Activated T-cell treated with anti-CD3 and anti-CD28 coated beads for 4 hours (primary cell): Measurements from ENCODE around the gene ZNF865.

Source experiments
- DNase-seq: peaks from one replicate; pipeline ENCODE4 v3.0.0-alpha.2; 2020

The ZNF865 gene

GRCh38 chr19:55609326-55609725 lies 3.9 kb downstream of the ZNF865 start:
- no peak for DNase-seq

- no peak for DNase-seq
Observed at GRCh38 chr19:55611300-55611982, 6.0 kb downstream of the ZNF865 start.

DNA sequence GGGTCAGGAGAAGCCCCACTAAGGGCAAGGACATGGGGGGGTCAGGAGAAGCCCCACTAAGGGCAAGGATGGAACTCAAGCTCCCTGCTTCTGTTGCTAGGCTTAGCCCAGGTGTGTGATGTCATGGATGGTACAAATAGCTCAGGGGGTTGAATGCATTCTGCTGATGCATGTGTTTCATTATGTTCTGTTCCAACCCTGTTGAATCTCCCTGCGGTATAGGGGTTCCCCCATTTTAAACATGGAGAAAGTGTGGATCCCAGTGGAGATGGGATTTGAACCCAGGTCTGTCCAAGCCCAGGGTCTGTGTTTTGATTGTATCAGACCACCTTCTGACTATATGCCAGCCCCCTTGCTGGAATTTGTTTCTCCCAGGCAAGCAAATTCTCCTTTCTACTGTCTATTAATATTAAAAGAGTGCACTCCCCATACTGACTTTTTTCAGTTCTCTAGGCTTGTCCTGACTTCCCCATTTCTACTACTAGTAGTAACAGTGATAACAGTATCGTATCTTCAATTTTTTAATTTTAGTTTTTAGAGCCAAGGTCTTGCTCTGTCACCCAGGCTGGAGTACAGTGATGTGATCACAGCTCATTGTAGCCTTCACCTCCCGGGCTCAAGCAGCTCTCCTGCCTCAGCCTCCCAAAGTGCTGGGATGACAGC lies 6.7 kb downstream of the ZNF865 start:
- DNase-seq: no peak

DNA sequence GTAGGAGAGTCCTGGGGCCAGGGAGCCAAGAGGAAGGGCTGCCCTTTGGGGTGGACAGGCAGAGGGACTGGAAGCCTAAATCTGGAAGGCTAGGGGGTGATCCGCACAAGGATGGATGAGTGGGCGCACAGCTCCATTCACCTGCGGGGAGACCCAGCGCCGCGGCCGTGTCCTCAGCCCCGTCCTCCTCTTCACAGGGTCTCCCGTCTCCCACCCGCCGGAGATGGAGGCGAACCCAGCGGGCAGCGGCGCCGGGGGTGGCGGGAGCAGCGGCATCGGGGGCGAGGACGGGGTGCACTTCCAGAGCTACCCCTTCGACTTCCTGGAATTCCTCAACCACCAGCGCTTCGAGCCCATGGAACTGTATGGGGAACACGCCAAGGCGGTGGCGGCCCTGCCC lies 7.9 kb downstream of the ZNF865 start:
- no peak for DNase-seq

DNA sequence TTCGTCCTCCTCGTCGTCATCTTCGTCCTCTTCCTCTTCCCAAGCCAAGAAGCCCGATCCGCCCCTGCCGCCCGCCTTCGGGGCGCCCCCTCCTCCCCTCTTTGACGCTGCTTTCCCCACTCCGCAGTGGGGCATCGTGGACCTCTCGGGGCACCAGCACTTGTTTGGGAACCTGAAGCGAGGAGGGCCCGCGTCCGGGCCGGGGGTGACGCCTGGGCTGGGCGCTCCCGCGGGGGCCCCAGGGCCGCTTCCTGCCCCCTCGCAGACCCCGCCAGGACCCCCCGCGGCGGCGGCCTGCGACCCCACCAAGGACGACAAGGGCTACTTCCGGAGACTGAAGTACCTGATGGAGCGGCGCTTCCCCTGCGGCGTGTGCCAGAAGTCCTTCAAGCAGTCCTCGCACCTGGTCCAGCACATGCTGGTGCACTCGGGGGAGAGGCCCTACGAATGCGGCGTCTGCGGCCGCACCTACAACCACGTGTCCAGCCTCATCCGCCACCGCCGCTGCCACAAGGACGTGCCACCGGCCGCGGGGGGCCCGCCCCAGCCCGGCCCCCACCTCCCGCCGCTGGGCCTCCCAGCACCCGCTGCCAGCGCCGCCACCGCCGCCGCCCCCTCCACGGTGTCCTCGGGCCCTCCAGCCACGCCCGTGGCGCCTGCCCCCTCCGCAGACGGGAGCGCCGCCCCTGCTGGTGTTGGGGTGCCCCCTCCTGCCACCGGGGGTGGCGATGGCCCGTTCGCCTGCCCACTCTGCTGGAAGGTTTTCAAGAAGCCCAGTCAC lies 8.7 kb downstream of the ZNF865 start:
- DNase-seq: no peak

DNA sequence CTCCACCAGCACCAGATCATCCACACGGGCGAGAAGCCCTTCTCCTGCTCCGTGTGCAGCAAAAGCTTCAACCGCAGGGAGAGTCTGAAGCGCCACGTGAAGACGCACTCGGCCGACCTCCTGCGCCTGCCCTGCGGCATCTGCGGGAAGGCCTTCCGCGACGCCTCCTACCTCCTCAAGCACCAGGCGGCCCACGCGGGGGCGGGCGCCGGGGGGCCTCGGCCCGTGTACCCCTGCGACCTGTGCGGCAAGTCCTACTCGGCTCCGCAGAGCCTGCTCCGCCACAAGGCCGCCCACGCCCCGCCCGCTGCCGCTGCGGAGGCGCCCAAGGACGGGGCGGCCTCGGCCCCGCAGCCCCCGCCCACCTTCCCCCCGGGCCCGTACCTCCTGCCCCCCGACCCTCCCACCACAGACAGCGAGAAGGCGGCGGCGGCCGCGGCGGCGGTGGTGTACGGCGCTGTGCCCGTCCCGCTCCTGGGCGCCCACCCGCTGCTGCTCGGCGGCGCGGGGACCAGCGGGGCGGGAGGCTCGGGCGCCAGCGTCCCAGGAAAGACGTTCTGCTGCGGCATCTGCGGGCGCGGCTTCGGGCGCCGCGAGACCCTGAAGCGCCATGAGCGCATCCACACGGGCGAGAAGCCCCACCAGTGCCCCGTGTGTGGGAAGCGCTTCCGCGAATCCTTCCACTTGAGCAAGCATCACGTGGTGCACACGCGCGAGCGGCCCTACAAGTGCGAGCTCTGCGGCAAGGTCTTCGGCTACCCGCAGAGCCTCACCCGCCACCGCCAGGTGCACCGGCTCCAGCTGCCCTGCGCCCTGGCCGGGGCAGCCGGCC lies 9.5 kb downstream of the ZNF865 start:
- no peak for DNase-seq

DNA sequence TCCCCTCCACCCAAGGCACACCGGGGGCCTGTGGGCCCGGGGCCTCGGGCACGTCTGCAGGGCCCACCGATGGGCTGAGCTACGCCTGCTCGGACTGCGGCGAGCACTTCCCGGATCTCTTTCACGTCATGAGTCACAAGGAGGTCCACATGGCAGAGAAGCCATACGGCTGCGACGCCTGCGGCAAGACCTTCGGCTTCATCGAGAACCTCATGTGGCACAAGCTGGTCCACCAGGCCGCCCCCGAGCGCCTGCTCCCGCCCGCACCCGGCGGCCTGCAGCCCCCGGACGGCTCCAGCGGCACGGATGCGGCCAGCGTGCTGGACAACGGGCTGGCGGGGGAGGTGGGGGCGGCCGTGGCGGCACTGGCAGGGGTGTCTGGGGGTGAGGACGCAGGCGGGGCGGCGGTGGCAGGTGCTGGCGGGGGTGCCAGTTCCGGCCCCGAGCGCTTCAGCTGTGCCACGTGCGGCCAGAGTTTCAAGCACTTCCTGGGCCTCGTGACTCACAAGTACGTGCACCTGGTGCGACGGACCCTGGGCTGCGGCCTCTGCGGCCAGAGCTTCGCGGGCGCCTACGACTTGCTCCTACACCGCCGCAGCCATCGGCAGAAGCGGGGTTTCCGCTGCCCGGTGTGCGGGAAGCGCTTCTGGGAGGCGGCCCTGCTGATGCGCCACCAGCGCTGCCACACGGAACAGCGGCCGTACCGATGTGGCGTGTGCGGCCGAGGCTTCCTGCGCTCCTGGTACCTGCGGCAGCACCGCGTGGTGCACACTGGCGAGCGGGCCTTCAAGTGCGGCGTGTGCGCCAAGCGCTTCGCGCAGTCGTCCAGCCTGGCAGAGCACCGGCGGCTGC lies 10.3 kb downstream of the ZNF865 start:
- no peak for DNase-seq

DNA sequence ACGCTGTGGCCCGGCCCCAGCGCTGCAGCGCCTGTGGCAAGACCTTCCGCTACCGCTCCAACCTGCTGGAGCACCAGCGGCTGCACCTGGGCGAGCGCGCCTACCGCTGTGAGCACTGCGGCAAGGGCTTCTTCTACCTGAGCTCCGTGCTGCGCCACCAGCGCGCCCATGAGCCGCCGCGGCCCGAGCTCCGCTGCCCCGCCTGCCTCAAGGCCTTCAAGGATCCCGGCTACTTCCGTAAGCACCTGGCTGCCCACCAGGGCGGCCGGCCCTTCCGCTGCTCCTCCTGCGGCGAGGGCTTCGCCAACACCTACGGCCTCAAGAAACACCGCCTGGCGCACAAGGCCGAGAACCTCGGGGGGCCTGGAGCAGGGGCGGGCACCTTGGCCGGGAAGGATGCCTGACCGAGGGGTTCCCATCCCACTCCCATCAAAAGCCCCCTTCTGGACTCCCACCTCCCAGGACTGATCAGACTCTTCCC lies 11.0 kb downstream of the ZNF865 start:
- no peak for DNase-seq

DNA sequence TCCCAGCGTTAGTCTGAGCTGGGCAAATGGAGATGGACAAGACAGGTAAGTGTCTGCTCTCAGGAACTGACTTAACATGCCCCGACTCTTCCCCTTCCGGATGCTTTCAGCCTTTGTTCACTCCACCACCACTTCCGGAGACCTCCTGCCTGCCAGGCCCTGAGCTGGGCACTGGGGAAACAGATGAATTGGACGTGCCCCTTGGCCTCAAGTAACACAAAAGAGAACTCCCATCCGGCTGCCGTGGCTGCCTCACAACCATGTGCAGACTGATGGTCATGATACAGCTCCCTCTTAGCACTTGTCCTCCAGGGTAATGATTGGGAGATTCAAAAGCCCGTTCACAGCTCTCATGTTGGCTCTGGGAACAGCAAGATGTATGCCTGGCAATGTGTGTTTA lies 12.0 kb downstream of the ZNF865 start:
- no peak for DNase-seq

DNA sequence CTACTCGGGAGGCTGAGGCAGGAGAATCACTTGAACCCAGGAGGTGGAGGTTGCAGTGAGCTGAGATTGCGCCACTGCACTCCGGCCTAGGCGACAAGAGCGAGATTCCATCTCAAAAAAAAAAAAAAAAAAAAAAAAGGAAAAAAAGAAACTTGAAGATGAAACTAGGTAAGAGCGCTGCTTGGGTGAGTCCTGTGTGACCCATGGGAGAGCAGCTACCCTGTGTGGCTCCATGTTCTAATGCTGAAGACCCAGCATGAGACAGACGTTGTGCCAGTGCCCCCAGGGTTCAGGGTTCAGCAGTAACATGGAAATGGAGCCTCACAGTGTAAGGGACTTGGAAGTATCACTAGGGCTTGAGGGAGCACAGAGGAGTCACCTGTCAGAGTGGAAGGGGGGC lies 13.0 kb downstream of the ZNF865 start:
- DNase-seq: no peak

- DNase-seq: no peak
Observed at GRCh38 chr19:55619286-55619685, 13.8 kb downstream of the ZNF865 start.

GRCh38 chr19:55620410-55621204 lies 15.2 kb downstream of the ZNF865 start:
- DNase-seq: no peak

GRCh38 chr19:55621205-55621672 lies 15.8 kb downstream of the ZNF865 start:
- no peak for DNase-seq

GRCh38 chr19:55621673-55622231 lies 16.3 kb downstream of the ZNF865 start:
- no peak for DNase-seq

DNA sequence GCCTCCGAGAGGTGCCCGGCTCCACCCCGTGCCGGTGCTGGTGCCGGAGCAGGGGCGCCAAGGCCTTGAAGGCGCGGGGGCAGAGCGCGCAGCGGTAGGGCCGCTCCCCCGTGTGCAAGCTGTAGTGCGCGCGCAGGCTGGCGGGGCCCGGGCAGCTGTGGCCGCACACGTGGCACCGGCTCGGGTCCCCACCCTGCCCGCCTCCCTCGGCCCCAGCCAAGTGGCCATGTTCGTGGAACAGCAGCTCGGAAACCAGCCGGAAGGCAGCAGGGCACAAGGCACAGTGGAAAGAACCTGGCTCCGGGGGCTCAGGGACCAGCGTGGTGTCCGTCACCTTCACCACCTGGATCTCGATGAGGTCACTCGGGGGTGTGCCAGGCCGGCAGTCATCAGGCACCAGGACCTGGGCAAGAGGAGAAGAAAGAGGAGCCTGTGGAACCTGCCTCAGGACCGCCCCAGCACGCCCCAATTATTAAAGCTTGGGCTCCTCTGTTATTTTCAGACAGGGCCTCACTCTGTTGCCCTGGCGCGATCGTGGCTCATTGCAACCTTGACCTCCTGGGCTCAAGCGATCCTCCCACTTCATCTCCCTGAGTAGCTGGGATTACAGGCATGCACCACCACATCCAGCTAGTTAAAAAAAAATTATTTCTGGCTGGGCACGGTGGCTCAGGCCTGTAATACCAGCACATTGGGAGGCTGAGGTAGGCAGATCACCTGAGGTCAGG lies 17.0 kb downstream of the ZNF865 start:
- no peak for DNase-seq

- no peak for DNase-seq
Observed at GRCh38 chr19:55623130-55623529, 17.7 kb downstream of the ZNF865 start.

- DNase-seq: no peak
Observed at GRCh38 chr19:55623561-55623960, 18.1 kb downstream of the ZNF865 start.

DNA sequence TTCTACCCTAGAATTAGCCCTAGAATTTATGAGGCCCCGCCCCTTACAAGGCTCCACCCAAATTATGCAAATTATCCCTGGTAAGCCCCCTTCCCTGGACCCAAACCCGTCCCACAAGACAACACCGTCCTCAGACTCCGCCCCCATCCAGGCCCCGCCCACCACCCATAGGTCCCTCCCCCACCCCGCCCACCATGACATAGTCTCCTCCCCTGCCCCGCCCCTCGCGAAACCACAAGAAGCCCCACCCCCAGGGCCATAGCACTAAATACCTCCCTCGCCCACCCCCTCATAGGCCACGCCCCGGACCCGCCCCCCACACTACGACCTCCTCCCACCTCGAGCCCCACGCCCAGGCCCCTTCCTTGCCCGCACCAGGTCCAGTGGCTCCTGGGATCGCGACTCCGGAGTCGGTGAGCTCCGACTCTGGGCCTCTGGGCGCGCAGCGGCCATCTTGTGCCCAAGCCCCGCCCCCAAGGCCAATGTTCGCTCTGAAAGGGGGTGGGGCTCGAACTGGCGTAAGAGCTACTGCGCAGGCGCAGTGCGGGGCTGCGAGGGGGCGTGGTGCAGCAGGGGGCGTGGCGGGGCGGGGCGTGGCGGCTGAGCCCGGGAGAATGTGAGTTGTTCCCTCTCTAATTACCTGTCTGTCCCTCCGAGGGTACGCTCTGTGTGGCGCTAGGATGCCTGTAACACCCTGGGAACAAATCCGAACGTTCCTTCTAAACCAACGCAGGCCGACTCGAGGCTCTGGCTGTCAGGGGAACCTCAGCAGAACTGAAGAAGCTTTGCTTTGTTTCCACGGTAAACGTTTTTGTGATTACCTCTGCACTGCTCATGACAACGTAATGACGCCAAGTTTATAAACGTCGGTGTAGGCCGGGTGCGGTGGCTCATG lies 18.9 kb downstream of the ZNF865 start, which contains the start of gene ZNF784:
ZNF784 (minus strand) TSS at position 458 of the 895 bp plus-strand sequence; CDS start at position 453, 5 bp downstream.
- DNase-seq: peak; percentile 91

DNA sequence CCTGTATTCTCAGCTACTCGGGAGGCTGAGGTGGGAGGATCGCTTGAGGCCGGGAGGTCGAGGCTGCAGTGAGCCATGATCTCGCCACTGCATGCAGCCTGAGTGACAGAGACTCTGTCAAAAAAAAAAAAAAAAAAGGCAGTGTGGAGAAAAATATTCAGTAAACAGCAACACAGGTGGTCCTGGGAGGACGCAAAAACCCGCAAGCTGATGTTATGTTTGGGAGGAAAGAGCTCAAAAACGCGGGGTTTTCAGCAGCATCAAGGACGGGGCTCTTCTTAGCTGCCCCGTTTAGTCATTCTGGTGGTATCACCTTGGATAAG lies 19.5 kb downstream of the ZNF865 start:
- DNase-seq: no peak
